K562 (cell line): ENCODE data around the gene CNOT6L. TPM values are rescaled to one million over a fixed set of nuclear protein-coding genes. Genes with fewer than 3 reads are reported as not detected.

Experiments used
- ATAC-seq: fragments of 200-7000 bp; cut with Tn5 transposase; 3 replicates; pipeline ENCODE4 v1.9.1; 2020; ENCODE audit warnings: moderate library complexity
- BruUV-seq: library from RNA; stranded (reverse); fragments of 400-500 nt; replicated peaks from 2 replicates; lab custom pipeline; 2021; lab: Mats Ljungman, UMichigan
- CTCF ChIA-PET: fragments of 300-600 bp; formaldehyde crosslinking; extraction: SDS; loops from one replicate; lab custom pipeline; 2021; ENCODE audit warnings: low intra/inter-chr PET ratio; lab: Yijun Ruan, JAX
- POLR2A ChIA-PET: fragments of 300-600, 350-650 bp; sonication (Branson Sonifier 250); formaldehyde crosslinking; extraction: SDS; loops from one replicate; lab custom pipeline; 2021; ENCODE audit warnings: antibody characterized with exemption, inconsistent platforms; lab: Yijun Ruan, JAX
- DNase-seq, 4 experiments: peaks; one replicate each; pipeline versions ENCODE4 v3.0.0 to v3.0.0-alpha.2; 2011 to 2018; ENCODE audit warnings: low spot score in 3 of 4, mixed read lengths in 3 of 4; ENCODE audit errors: extremely low read depth in 1 of 4
- FAIRE-seq: peaks from 2 replicates; lab custom pipeline; 2011; peaks lifted over from hg19 to GRCh38; lab: Jason Lieb, UNC
- H2AFZ ChIP-seq: 2 replicates; pipeline ENCODE4 v1.6.0; 2011; ENCODE audit warnings: low read depth, low read length, control low read depth, inconsistent platforms
- H3K27ac ChIP-seq: fragments of 200-600 bp; 3 replicates; pipeline ENCODE4 v1.8.0; 2011; ENCODE audit warnings: low read depth, mild to moderate bottlenecking, control low read depth, inconsistent platforms, low read length, moderate library complexity, mixed read lengths; ENCODE audit errors: extremely low read depth
- H3K27me3 ChIP-seq, 2 experiments: fragments of 300-600 bp in 1 of 2; 2 replicates in 1 of 2; 3 replicates in 1 of 2; pipeline versions ENCODE4 v1.6.0 to v1.8.0; 2011; ENCODE audit warnings: inconsistent platforms in 2 of 2, low read length in 2 of 2, mild to moderate bottlenecking in 1 of 2, mixed read lengths in 1 of 2, moderate library complexity in 1 of 2; ENCODE audit not compliant: control insufficient read depth in 2 of 2, insufficient read depth in 2 of 2
- H3K36me3 ChIP-seq: fragments of 300-600 bp; 3 replicates; pipeline ENCODE4 v1.8.0; 2011; ENCODE audit warnings: mild to moderate bottlenecking, low read length, inconsistent platforms; ENCODE audit not compliant: control insufficient read depth, insufficient read depth
- H3K4me1 ChIP-seq, 2 experiments: fragments of 200-600 bp in 1 of 2; replicated peaks in 1 of 2; 2 replicates in 1 of 2; 3 replicates in 1 of 2; pipeline versions ENCODE4 v1.5.1 to v1.8.0; 2011; ENCODE audit warnings: inconsistent platforms in 2 of 2, low read length in 2 of 2, mild to moderate bottlenecking in 1 of 2, mixed read lengths in 1 of 2, moderate library complexity in 1 of 2; ENCODE audit not compliant: control insufficient read depth in 2 of 2, insufficient read depth in 2 of 2
- H3K4me2 ChIP-seq: 2 replicates; pipeline ENCODE4 v1.6.1; 2011; ENCODE audit warnings: low read length, control low read depth, inconsistent platforms, mixed read lengths; ENCODE audit not compliant: insufficient read depth
- H3K4me3 ChIP-seq: fragments of 200-600 bp; sonication (generic), shearing (Covaris generic); 2 replicates; pipeline ENCODE4 v1.5.1; 2016; ENCODE audit warnings: control low read depth, inconsistent platforms
- H3K79me2 ChIP-seq: fragments of 200-600 bp; 3 replicates; pipeline ENCODE4 v1.8.0; 2011; ENCODE audit warnings: low read length, inconsistent platforms; ENCODE audit not compliant: control insufficient read depth, insufficient read depth
- H3K9ac ChIP-seq, 2 experiments: 2 replicates each; pipeline versions ENCODE4 v1.6.0 to v1.6.1; 2011; ENCODE audit warnings: low read depth in 2 of 2, low read length in 2 of 2, control low read depth in 1 of 2, inconsistent platforms in 1 of 2, mild to moderate bottlenecking in 1 of 2, mixed read lengths in 1 of 2; ENCODE audit not compliant: insufficient read depth in 1 of 2
- H3K9me1 ChIP-seq: one replicate; pipeline ENCODE4 v1.6.0; 2011; ENCODE audit warnings: inconsistent platforms, mild to moderate bottlenecking, low read length, moderate library complexity; ENCODE audit not compliant: control insufficient read depth, insufficient read depth
- H3K9me3 ChIP-seq: replicated peaks from 2 replicates; pipeline ENCODE4 v1.5.1; 2011; ENCODE audit warnings: low read depth, low read length, inconsistent platforms; ENCODE audit not compliant: control insufficient read depth, insufficient read depth
- H4K20me1 ChIP-seq: replicated peaks from 2 replicates; pipeline ENCODE4 v1.6.1; 2011; ENCODE audit warnings: low read length, inconsistent platforms, mixed read lengths; ENCODE audit not compliant: control insufficient read depth, insufficient read depth
- ATF4 ChIP-seq: fragments of 450-650 bp; formaldehyde crosslinking; IDR thresholded peaks from 2 replicates; pipeline ENCODE4 v1.4.0; 2022; ENCODE audit warnings: mild to moderate bottlenecking, moderate library complexity
- C11orf30 ChIP-seq: fragments of 450-650 bp; IDR thresholded peaks from 2 replicates; pipeline ENCODE4 v1.6.1; 2016; ENCODE audit warnings: low read depth, mild to moderate bottlenecking
- CEBPB ChIP-seq: fragments of 450-650 bp; IDR thresholded peaks from 2 replicates; pipeline ENCODE4 v1.6.1; 2016; ENCODE audit warnings: missing genetic modification characterization, missing compliant biosample characterization
- CEBPG ChIP-seq, 3 experiments: fragments of 200-800 bp in 1 of 3; sonication (Bioruptor generic) in 1 of 3; sonication (generic) in 1 of 3; formaldehyde crosslinking in 1 of 3; IDR thresholded peaks in 2 of 3; conservative IDR thresholded peaks in 1 of 3; 2 replicates each; pipeline versions ENCODE4 v1.6.1 to v1.8.0; 2016 to 2022; ENCODE audit warnings: missing compliant biosample characterization in 2 of 3, missing genetic modification characterization in 2 of 3, mild to moderate bottlenecking in 1 of 3, missing genetic modification reagents in 1 of 3
- E2F3 ChIP-seq: fragments of 250-450 bp; sonication (Bioruptor Pico); IDR thresholded peaks from 2 replicates; pipeline ENCODE4 v1.4.0; 2020; ENCODE audit warnings: mild to moderate bottlenecking
- ESRRB ChIP-seq: fragments of 250-450 bp; sonication (Bioruptor Pico); IDR thresholded peaks from 2 replicates; pipeline ENCODE4 v1.5.0; 2020; ENCODE audit warnings: mild to moderate bottlenecking, moderate library complexity, borderline replicate concordance
- KDM4B ChIP-seq, 2 experiments: fragments of 450-650 bp in 1 of 2; sonication (generic) in 1 of 2; IDR thresholded peaks; 2 replicates each; pipeline ENCODE4 v1.6.1; 2016 to 2017; ENCODE audit warnings: borderline replicate concordance in 2 of 2, antibody characterized with exemption in 1 of 2, low read depth in 1 of 2, mild to moderate bottlenecking in 1 of 2
- MAZ ChIP-seq, 2 experiments: fragments of 450-650 bp in 1 of 2; sonication (generic) in 1 of 2; formaldehyde crosslinking; IDR thresholded peaks in 1 of 2; conservative IDR thresholded peaks in 1 of 2; 2 replicates each; pipeline versions ENCODE4 v1.4.0 to v1.5.0; 2020; ENCODE audit warnings: mild to moderate bottlenecking in 1 of 2, missing genetic modification reagents in 1 of 2
- NFYB ChIP-seq: IDR thresholded peaks from 2 replicates; pipeline ENCODE4 v1.6.1; 2011; ENCODE audit warnings: mild to moderate bottlenecking, moderate library complexity; ENCODE audit not compliant: insufficient read length; ENCODE audit errors: extremely low read depth
- RFX5 ChIP-seq: IDR thresholded peaks from 2 replicates; pipeline ENCODE4 v1.6.1; 2011; ENCODE audit warnings: low read depth, mild to moderate bottlenecking, improper control_type of control experiment, low read length
- SOX6 ChIP-seq: fragments of 450-650 bp; IDR thresholded peaks from 2 replicates; pipeline ENCODE4 v1.6.1; 2014; ENCODE audit warnings: mild to moderate bottlenecking
- SP2 ChIP-seq: IDR thresholded peaks from 2 replicates; pipeline ENCODE4 v1.6.1; 2011; ENCODE audit warnings: mild to moderate bottlenecking, low read depth, low read length, moderate library complexity; ENCODE audit not compliant: poor library complexity, severe bottlenecking; ENCODE audit errors: extremely low read depth
- TRIM24 ChIP-seq, 2 experiments: fragments of 450-650 bp; IDR thresholded peaks; 2 replicates each; pipeline ENCODE4 v1.6.1; 2016
- XRCC3 ChIP-seq: fragments of 450-650 bp; IDR thresholded peaks from 2 replicates; pipeline ENCODE4 v1.6.1; 2017; ENCODE audit warnings: mild to moderate bottlenecking, moderate library complexity
- ZNF316 ChIP-seq: fragments of 450-650 bp; IDR thresholded peaks from 2 replicates; pipeline ENCODE4 v1.6.1; 2016
- WGBS: fragments of 100-300 bp; shearing (Covaris generic); methylation state at CpG from one replicate; pipeline ENCODE4 v1.1.6; 2016; ENCODE audit warnings: low coverage, mixed read lengths; ENCODE audit not compliant: insufficient coverage; ENCODE audit errors: missing lambda C conversion rate; 5-methylcytosine and 5-hydroxymethylcytosine counted together
- in situ Hi-C: fragments of 300-500 bp; cut with MboI; formaldehyde crosslinking; loops from 4 replicates; pipeline ENCODE4 v1.15.0; 2018; ENCODE audit warnings: inconsistent platforms, mixed read lengths
- intact Hi-C: fragments of 100-400 bp; cut with micrococcal nuclease; formaldehyde crosslinking; loops from 2 replicates; pipeline ENCODE4 v1.14.2; 2022
- polyA plus RNA-seq, 8 experiments: library from polyadenylated mRNA; depleted of rRNA in 4 of 8; stranded (reverse) in 5 of 8; unstranded in 3 of 8; fragments of >200 nt; fragmentation: Nextera tagmentation in 2 of 8; fragmentation: Illumina TruSeq in 1 of 8; extraction: Ambion mirVana in 2 of 8; extraction: Trizol in 1 of 8; gene quantifications; 2 replicates each; pipeline versions ENCODE4 v1.2.1 to v1.2.3, GENCODE V29; 2011 to 2014; ENCODE audit warnings: inconsistent platforms in 1 of 8, missing spikeins in 1 of 8
- total RNA-seq, 7 experiments: library from RNA; depleted of rRNA in 6 of 7; stranded (reverse); fragments of >200 nt in 6 of 7; fragmentation: Illumina TruSeq in 2 of 7; extraction: Trizol in 2 of 7; gene quantifications; 2 replicates each; pipeline versions ENCODE4 v1.2.1 to v1.2.3, GENCODE V29; 2011 to 2021; ENCODE audit warnings: low replicate concordance in 1 of 7

The CNOT6L gene
- total and polyA plus RNA-seq, 9 of the 15 experiments (the other 6 are each of a cell fraction or from before 2014, with no cell fraction given) = 3.7 to 27.9 (median 6.5) TPM

- DNase-seq (no peak), FAIRE-seq (no peak), ATAC-seq (no peak)
- Histone ChIP-seq H2AFZ (no peak overlapping the region), H3K9me1 (no peaks in the 10 kb centered on the region), H3K36me3 (no peaks in the 10 kb centered on the region), H3K27me3 (no peaks in the 10 kb centered on the region), H3K4me2 (no peak overlapping the region), H3K27ac (no peak overlapping the region), H3K9me3 (no peaks in the 10 kb centered on the region), H3K9ac (no peak overlapping the region), H3K4me3 (no peak overlapping the region), H3K79me2 (peaks cover 29% of the 10 kb centered on the region), H3K4me1 (no peaks in the 10 kb centered on the region; a peak in 1 of 5 replicates), H4K20me1 (no peaks in the 10 kb centered on the region)
- in situ Hi-C loops = no loop called here
- CTCF ChIA-PET = no interaction called here
- peak; percentile 52; the same call in 1 of the 2 replicates for TF ChIP-seq C11orf30
- no peak for TF ChIP-seq NFYB
- TF ChIP-seq ZNF316 = peak; percentile 76
- intact Hi-C loops = no loop called here
- BruUV-seq = no TSS peak
- 76% methylated on average over 3 of the region's 3 CpGs for WGBS
- POLR2A ChIA-PET = no interaction called here
Observed at GRCh38 chr4:77787969-77788368, 31.2 kb downstream of the CNOT6L start.

GRCh38 chr4:77785669-77786068 is 33.5 kb downstream of the CNOT6L start:
- no peaks in the 10 kb centered on the region for H3K9me3 ChIP-seq
- CTCF ChIA-PET = no interaction called here
- ATAC-seq = peak; percentile 75
- no peaks in the 10 kb centered on the region for H3K27me3 ChIP-seq
- no peak overlapping the region for H3K4me3 ChIP-seq
- no peaks in the 10 kb centered on the region for H3K9me1 ChIP-seq
- WGBS = 81% methylated on average over 6 of the region's 6 CpGs
- DNase-seq = no peak
- intact Hi-C loops (no loop called here), in situ Hi-C loops (no loop called here)
- no peaks in the 10 kb centered on the region; a peak in 2 of 5 replicates for H3K4me1 ChIP-seq
- BruUV-seq = no TSS peak
- H4K20me1 ChIP-seq = no peaks in the 10 kb centered on the region
- H2AFZ ChIP-seq = no peak overlapping the region
- no peaks in the 10 kb centered on the region for H3K36me3 ChIP-seq
- POLR2A ChIA-PET = no interaction called here
- H3K79me2 ChIP-seq = peaks cover 38% of the 10 kb centered on the region
- no peak overlapping the region for H3K4me2 ChIP-seq
- no peak overlapping the region for H3K9ac ChIP-seq
- no peak for FAIRE-seq
- no peak overlapping the region for H3K27ac ChIP-seq
- TF ChIP-seq ESRRB (no peak), CEBPB (peak; percentile 63), KDM4B (IDR thresholded peaks at IDR 0.05; ENCODE audit: borderline replicate concordance in 2 of 2, low read depth in 1 of 2) (no peak), RFX5 (no peak), CEBPG (CRISPR knock-in tag; IDR thresholded peaks at IDR 0.05) (peak; percentile 85), CEBPG (tag; conservative IDR thresholded peaks at IDR 0.05 in 1 of 2, IDR thresholded peaks at IDR 0.05 in 1 of 2) (peak; percentile 69 to 87; a peak in 3 of 4 replicates), SOX6 (0 out of 2 replicates have a peak, but pooled peaks have one; percentile 12), SP2 (no peak), E2F3 (CRISPR knock-in tag) (no peak), TRIM24 (IDR thresholded peaks at IDR 0.05) (peak; percentile 37 to 72; a peak in 2 of 4 replicates), XRCC3 (no peak), ATF4 (CRISPR knock-in tag) (peak; percentile 75), MAZ (CRISPR knock-in tag; conservative IDR thresholded peaks at IDR 0.05 in 1 of 2, IDR thresholded peaks at IDR 0.05 in 1 of 2) (0 out of 4 replicates have a peak, but pooled peaks of 1 of the 2 experiments have one; percentile 21)
